ENCODE results near the gene MAP3K6.

Gene MAP3K6

GRCh38 chr1:27366411-27367159 is at the start of gene MAP3K6:
Gene MAP3K6 (minus strand): TSS chr1:27366961. CDS start chr1:27366597, 364 bp downstream.
- peak; percentile 76 for TF ChIP-seq CTCF (IDR thresholded peaks at IDR 0.05)

GRCh38 chr1:27414091-27414490 is 47.3 kb upstream of the MAP3K6 start:
- TF ChIP-seq CTCF (IDR thresholded peaks at IDR 0.05): no peak

GRCh38 chr1:27413004-27413403 is 46.2 kb upstream of the MAP3K6 start:
- TF ChIP-seq CTCF (IDR thresholded peaks at IDR 0.05): no peak

- no peak for TF ChIP-seq CTCF (IDR thresholded peaks at IDR 0.05)
Observed at GRCh38 chr1:27412502-27412901, 45.7 kb upstream of the MAP3K6 start.

- TF ChIP-seq CTCF (IDR thresholded peaks at IDR 0.05): no peak
Observed at GRCh38 chr1:27410709-27411108, 43.9 kb upstream of the MAP3K6 start.

- TF ChIP-seq CTCF (IDR thresholded peaks at IDR 0.05): no peak
Observed at GRCh38 chr1:27409669-27410068, 42.9 kb upstream of the MAP3K6 start.

- no peak for TF ChIP-seq CTCF (IDR thresholded peaks at IDR 0.05)
Observed at GRCh38 chr1:27408151-27408550, 41.4 kb upstream of the MAP3K6 start.

- TF ChIP-seq CTCF (IDR thresholded peaks at IDR 0.05): no peak
Observed at GRCh38 chr1:27406362-27406680, 39.6 kb upstream of the MAP3K6 start.
